ENCODE results near the gene KLK2.

GRCh38 chr19:50835785-50836542, 37.3 kb upstream of the KLK2 start:
- TF ChIP-seq CTCF (IDR thresholded peaks at IDR 0.05), result no peak; the same call in 1 of the 2 replicates
- TF ChIP-seq POLR2AphosphoS5 (IDR thresholded peaks at IDR 0.05; ENCODE audit: low read depth, low read length), result no peak

All from Panc1 (cell line).